HepG2 (cell line): ENCODE data around the gene KDM4B. TPM values are rescaled to one million over a fixed set of nuclear protein-coding genes. Genes with fewer than 3 reads are reported as not detected.
A peak's percentile ranks its signal among the peaks of the same experiment; 100 is the strongest.

Experiments used
- ARID2 ChIP-seq: sonication (generic); formaldehyde crosslinking; IDR thresholded peaks from 2 replicates; pipeline ENCODE4 v1.8.1; 2022; ENCODE audit warnings: mild to moderate bottlenecking, missing genetic modification reagents, borderline replicate concordance
- HMG20B ChIP-seq: conservative IDR thresholded peaks from 2 replicates; pipeline ENCODE4 v1.6.1; 2016; ENCODE audit warnings: missing genetic modification reagents, missing compliant biosample characterization
- JDP2 ChIP-seq: sonication (generic); formaldehyde crosslinking; IDR thresholded peaks from 2 replicates; pipeline ENCODE4 v1.8.1; 2022; ENCODE audit warnings: missing genetic modification reagents, borderline replicate concordance
- ZNF580 ChIP-seq: IDR thresholded peaks from 2 replicates; pipeline ENCODE4 v1.6.1; 2016; ENCODE audit warnings: low read depth, borderline replicate concordance
- ZNF841 ChIP-seq: sonication (generic); formaldehyde crosslinking; IDR thresholded peaks from 2 replicates; pipeline ENCODE4 v1.8.1; 2023; ENCODE audit warnings: missing genetic modification reagents, borderline replicate concordance
- polyA plus RNA-seq, 8 experiments: library from polyadenylated mRNA; depleted of rRNA in 3 of 8; stranded (reverse) in 7 of 8; unstranded in 1 of 8; fragments of >200 nt; fragmentation: Illumina TruSeq in 4 of 8; extraction: Trizol in 4 of 8; gene quantifications; 2 replicates each; pipeline versions ENCODE4 v1.2.1 to v1.2.3, GENCODE V29; 2011 to 2016; ENCODE audit warnings: low read depth in 4 of 8, missing spikeins in 1 of 8, mixed read lengths in 1 of 8; ENCODE audit not compliant: insufficient read depth in 1 of 8
- total RNA-seq, 5 experiments: library from RNA; depleted of rRNA; stranded (reverse); fragments of >200 nt; fragmentation: Illumina TruSeq; extraction: Trizol; gene quantifications; 2 replicates each; pipeline ENCODE4 v1.2.3, GENCODE V29; 2016; ENCODE audit warnings: low read depth in 1 of 5
- TF ChIP-seq, protein P1 (sequence below), 2 experiments: sonication (generic) in 1 of 2; formaldehyde crosslinking in 1 of 2; IDR thresholded peaks; 2 replicates each; pipeline versions ENCODE4 v1.6.1 to v1.9.0; 2014 to 2022; ENCODE audit warnings: antibody characterized with exemption in 1 of 2, borderline replicate concordance in 1 of 2, inconsistent platforms in 1 of 2, low read depth in 1 of 2, missing genetic modification reagents in 1 of 2
- TF ChIP-seq, protein P2 (sequence below): sonication (generic); formaldehyde crosslinking; IDR thresholded peaks from 2 replicates; pipeline ENCODE4 v1.5.0; 2020; ENCODE audit warnings: mild to moderate bottlenecking, missing genetic modification reagents, moderate library complexity
- TF ChIP-seq, protein P3 (sequence below): sonication (generic); formaldehyde crosslinking; IDR thresholded peaks from 2 replicates; pipeline ENCODE4 v1.4.0; 2020; ENCODE audit warnings: missing genetic modification reagents, borderline replicate concordance
- TF ChIP-seq, protein P4 (sequence below): sonication (generic); formaldehyde crosslinking; IDR thresholded peaks from 2 replicates; pipeline ENCODE4 v1.8.0; 2022; ENCODE audit warnings: mild to moderate bottlenecking, missing genetic modification reagents, moderate library complexity
- TF ChIP-seq, protein P5 (sequence below): IDR thresholded peaks from 2 replicates; pipeline ENCODE4 v1.6.1; 2016

The KDM4B gene
- total and polyA plus RNA-seq, 2 of the 13 experiments (the other 11 are each of a cell fraction or from before 2014, with no cell fraction given) = 4.9 to 14.6 TPM

- TF ChIP-seq, protein P1, sequence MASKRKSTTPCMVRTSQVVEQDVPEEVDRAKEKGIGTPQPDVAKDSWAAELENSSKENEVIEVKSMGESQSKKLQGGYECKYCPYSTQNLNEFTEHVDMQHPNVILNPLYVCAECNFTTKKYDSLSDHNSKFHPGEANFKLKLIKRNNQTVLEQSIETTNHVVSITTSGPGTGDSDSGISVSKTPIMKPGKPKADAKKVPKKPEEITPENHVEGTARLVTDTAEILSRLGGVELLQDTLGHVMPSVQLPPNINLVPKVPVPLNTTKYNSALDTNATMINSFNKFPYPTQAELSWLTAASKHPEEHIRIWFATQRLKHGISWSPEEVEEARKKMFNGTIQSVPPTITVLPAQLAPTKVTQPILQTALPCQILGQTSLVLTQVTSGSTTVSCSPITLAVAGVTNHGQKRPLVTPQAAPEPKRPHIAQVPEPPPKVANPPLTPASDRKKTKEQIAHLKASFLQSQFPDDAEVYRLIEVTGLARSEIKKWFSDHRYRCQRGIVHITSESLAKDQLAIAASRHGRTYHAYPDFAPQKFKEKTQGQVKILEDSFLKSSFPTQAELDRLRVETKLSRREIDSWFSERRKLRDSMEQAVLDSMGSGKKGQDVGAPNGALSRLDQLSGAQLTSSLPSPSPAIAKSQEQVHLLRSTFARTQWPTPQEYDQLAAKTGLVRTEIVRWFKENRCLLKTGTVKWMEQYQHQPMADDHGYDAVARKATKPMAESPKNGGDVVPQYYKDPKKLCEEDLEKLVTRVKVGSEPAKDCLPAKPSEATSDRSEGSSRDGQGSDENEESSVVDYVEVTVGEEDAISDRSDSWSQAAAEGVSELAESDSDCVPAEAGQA (IDR thresholded peaks at IDR 0.05; ENCODE audit: low read depth) = no peak
- TF ChIP-seq, protein P1 (CRISPR knock-in tag; IDR thresholded peaks at IDR 0.05; ENCODE audit: borderline replicate concordance) = no peak
- no peak for TF ChIP-seq ARID2 (CRISPR knock-in tag)
- TF ChIP-seq, protein P2, sequence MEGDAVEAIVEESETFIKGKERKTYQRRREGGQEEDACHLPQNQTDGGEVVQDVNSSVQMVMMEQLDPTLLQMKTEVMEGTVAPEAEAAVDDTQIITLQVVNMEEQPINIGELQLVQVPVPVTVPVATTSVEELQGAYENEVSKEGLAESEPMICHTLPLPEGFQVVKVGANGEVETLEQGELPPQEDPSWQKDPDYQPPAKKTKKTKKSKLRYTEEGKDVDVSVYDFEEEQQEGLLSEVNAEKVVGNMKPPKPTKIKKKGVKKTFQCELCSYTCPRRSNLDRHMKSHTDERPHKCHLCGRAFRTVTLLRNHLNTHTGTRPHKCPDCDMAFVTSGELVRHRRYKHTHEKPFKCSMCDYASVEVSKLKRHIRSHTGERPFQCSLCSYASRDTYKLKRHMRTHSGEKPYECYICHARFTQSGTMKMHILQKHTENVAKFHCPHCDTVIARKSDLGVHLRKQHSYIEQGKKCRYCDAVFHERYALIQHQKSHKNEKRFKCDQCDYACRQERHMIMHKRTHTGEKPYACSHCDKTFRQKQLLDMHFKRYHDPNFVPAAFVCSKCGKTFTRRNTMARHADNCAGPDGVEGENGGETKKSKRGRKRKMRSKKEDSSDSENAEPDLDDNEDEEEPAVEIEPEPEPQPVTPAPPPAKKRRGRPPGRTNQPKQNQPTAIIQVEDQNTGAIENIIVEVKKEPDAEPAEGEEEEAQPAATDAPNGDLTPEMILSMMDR (CRISPR knock-in tag) = peak; percentile 61
- TF ChIP-seq HMG20B (CRISPR knock-in tag) = no peak
- TF ChIP-seq, protein P3, sequence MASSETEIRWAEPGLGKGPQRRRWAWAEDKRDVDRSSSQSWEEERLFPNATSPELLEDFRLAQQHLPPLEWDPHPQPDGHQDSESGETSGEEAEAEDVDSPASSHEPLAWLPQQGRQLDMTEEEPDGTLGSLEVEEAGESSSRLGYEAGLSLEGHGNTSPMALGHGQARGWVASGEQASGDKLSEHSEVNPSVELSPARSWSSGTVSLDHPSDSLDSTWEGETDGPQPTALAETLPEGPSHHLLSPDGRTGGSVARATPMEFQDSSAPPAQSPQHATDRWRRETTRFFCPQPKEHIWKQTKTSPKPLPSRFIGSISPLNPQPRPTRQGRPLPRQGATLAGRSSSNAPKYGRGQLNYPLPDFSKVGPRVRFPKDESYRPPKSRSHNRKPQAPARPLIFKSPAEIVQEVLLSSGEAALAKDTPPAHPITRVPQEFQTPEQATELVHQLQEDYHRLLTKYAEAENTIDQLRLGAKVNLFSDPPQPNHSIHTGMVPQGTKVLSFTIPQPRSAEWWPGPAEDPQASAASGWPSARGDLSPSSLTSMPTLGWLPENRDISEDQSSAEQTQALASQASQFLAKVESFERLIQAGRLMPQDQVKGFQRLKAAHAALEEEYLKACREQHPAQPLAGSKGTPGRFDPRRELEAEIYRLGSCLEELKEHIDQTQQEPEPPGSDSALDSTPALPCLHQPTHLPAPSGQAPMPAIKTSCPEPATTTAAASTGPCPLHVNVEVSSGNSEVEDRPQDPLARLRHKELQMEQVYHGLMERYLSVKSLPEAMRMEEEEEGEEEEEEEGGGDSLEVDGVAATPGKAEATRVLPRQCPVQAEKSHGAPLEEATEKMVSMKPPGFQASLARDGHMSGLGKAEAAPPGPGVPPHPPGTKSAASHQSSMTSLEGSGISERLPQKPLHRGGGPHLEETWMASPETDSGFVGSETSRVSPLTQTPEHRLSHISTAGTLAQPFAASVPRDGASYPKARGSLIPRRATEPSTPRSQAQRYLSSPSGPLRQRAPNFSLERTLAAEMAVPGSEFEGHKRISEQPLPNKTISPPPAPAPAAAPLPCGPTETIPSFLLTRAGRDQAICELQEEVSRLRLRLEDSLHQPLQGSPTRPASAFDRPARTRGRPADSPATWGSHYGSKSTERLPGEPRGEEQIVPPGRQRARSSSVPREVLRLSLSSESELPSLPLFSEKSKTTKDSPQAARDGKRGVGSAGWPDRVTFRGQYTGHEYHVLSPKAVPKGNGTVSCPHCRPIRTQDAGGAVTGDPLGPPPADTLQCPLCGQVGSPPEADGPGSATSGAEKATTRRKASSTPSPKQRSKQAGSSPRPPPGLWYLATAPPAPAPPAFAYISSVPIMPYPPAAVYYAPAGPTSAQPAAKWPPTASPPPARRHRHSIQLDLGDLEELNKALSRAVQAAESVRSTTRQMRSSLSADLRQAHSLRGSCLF (CRISPR knock-in tag) = no peak
- TF ChIP-seq, protein P4, sequence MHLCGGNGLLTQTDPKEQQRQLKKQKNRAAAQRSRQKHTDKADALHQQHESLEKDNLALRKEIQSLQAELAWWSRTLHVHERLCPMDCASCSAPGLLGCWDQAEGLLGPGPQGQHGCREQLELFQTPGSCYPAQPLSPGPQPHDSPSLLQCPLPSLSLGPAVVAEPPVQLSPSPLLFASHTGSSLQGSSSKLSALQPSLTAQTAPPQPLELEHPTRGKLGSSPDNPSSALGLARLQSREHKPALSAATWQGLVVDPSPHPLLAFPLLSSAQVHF (CRISPR knock-in tag) = no peak
- no peak for TF ChIP-seq JDP2 (CRISPR knock-in tag)
- TF ChIP-seq ZNF841 (CRISPR knock-in tag) = no peak
- TF ChIP-seq ZNF580 (CRISPR knock-in tag) = no peak
- TF ChIP-seq, protein P5, sequence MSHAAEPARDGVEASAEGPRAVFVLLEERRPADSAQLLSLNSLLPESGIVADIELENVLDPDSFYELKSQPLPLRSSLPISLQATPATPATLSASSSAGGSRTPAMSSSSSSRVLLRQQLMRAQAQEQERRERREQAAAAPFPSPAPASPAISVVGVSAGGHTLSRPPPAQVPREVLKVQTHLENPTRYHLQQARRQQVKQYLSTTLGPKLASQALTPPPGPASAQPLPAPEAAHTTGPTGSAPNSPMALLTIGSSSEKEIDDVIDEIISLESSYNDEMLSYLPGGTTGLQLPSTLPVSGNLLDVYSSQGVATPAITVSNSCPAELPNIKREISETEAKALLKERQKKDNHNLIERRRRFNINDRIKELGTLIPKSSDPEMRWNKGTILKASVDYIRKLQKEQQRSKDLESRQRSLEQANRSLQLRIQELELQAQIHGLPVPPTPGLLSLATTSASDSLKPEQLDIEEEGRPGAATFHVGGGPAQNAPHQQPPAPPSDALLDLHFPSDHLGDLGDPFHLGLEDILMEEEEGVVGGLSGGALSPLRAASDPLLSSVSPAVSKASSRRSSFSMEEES = no peak
Measured at GRCh38 chr19:4976401-4977298, 7.7 kb downstream of the KDM4B start (continued).
